WTC11 (cell line): ENCODE data around the gene OXSM. TPM values are rescaled to one million over a fixed set of nuclear protein-coding genes. Genes with fewer than 3 reads are reported as not detected.

Source experiments
- ATAC-seq: fragments of 200-7000 bp; cut with Tn5 transposase; 2 replicates; pipeline ENCODE4 v1.10.0; 2021; ENCODE audit warnings: mild to moderate bottlenecking, moderate library complexity
- CTCF ChIA-PET: fragments of 300-600 bp; sonication (Branson Sonifier 250); formaldehyde crosslinking; loops from one replicate; lab custom pipeline; 2021; ENCODE audit warnings: antibody characterized with exemption; lab: Charles Lee
- POLR2A ChIA-PET: fragments of 350-600 bp; sonication (Branson Sonifier 250); formaldehyde crosslinking; loops from one replicate; lab custom pipeline; 2021; ENCODE audit warnings: antibody characterized with exemption; lab: Charles Lee
- DNase-seq: peaks from one replicate; pipeline ENCODE4 v3.0.0; 2021; ENCODE audit warnings: low spot score
- H3K27ac Mint-ChIP-seq: 2 replicates; pipeline ENCODE4 v1.8.0; 2021; ENCODE audit warnings: mixed read lengths
- H3K27me3 Mint-ChIP-seq: 2 replicates; pipeline ENCODE4 v1.8.0; 2021; ENCODE audit warnings: low read depth, mild to moderate bottlenecking, moderate library complexity, mixed read lengths
- H3K36me3 Mint-ChIP-seq: 2 replicates; pipeline ENCODE4 v1.8.0; 2021; ENCODE audit warnings: mixed read lengths
- H3K4me1 Mint-ChIP-seq: 2 replicates; pipeline ENCODE4 v1.8.0; 2022; ENCODE audit warnings: mixed read lengths
- H3K4me3 Mint-ChIP-seq: 2 replicates; pipeline ENCODE4 v1.8.0; 2021; ENCODE audit warnings: mild to moderate bottlenecking, moderate library complexity, mixed read lengths
- H3K9me3 Mint-ChIP-seq: 2 replicates; pipeline ENCODE4 v1.8.0; 2021; ENCODE audit warnings: mixed read lengths
- ARID4B ChIP-seq: sonication (generic); formaldehyde crosslinking; IDR thresholded peaks from 2 replicates; pipeline ENCODE4 v1.8.0; 2023; ENCODE audit warnings: missing genetic modification reagents, mild to moderate bottlenecking, borderline replicate concordance
- ATF6 ChIP-seq: sonication (generic); formaldehyde crosslinking; IDR thresholded peaks from 2 replicates; pipeline ENCODE4 v1.8.1; 2023; ENCODE audit warnings: mild to moderate bottlenecking, missing genetic modification reagents
- CBFB ChIP-seq: sonication (generic); formaldehyde crosslinking; IDR thresholded peaks from 2 replicates; pipeline ENCODE4 v1.8.1; 2022; ENCODE audit warnings: mild to moderate bottlenecking, low read depth, missing genetic modification reagents
- E2F4 ChIP-seq: sonication (generic); formaldehyde crosslinking; IDR thresholded peaks from 2 replicates; pipeline ENCODE4 v1.8.1; 2022; ENCODE audit warnings: low read depth, mild to moderate bottlenecking, moderate library complexity, missing genetic modification reagents, borderline replicate concordance
- E2F5 ChIP-seq: sonication (generic); formaldehyde crosslinking; IDR thresholded peaks from 2 replicates; pipeline ENCODE4 v1.8.1; 2022; ENCODE audit warnings: mild to moderate bottlenecking, moderate library complexity, missing genetic modification reagents
- FOXK1 ChIP-seq: sonication (generic); formaldehyde crosslinking; IDR thresholded peaks from 2 replicates; pipeline ENCODE4 v1.8.0; 2022; ENCODE audit warnings: mild to moderate bottlenecking, moderate library complexity, missing genetic modification reagents
- HMGXB4 ChIP-seq: sonication (generic); formaldehyde crosslinking; IDR thresholded peaks from 2 replicates; pipeline ENCODE4 v1.8.1; 2023; ENCODE audit warnings: mild to moderate bottlenecking, moderate library complexity, missing genetic modification reagents
- IRF1 ChIP-seq: sonication (generic); formaldehyde crosslinking; IDR thresholded peaks from 2 replicates; pipeline ENCODE4 v1.8.0; 2023; ENCODE audit warnings: missing genetic modification reagents
- MYBL2 ChIP-seq: sonication (generic); formaldehyde crosslinking; IDR thresholded peaks from 2 replicates; pipeline ENCODE4 v1.8.1; 2023; ENCODE audit warnings: mild to moderate bottlenecking, moderate library complexity, missing genetic modification reagents
- NFYB ChIP-seq: sonication (generic); formaldehyde crosslinking; conservative IDR thresholded peaks from 2 replicates; pipeline ENCODE4 v1.8.0; 2022; ENCODE audit warnings: low read depth, missing genetic modification reagents
- NR3C1 ChIP-seq: sonication (generic); formaldehyde crosslinking; conservative IDR thresholded peaks from 2 replicates; pipeline ENCODE4 v1.8.1; 2023; ENCODE audit warnings: low read depth, mild to moderate bottlenecking, missing genetic modification reagents
- PRDM15 ChIP-seq: sonication (generic); formaldehyde crosslinking; IDR thresholded peaks from 2 replicates; pipeline ENCODE4 v1.8.0; 2022; ENCODE audit warnings: missing genetic modification reagents
- RELA ChIP-seq: sonication (generic); formaldehyde crosslinking; IDR thresholded peaks from 2 replicates; pipeline ENCODE4 v1.8.1; 2022; ENCODE audit warnings: missing genetic modification reagents, mild to moderate bottlenecking, borderline replicate concordance
- RORB ChIP-seq: fragments of 250-450 bp; sonication (Bioruptor Pico); IDR thresholded peaks from 2 replicates; pipeline ENCODE4 v1.9.0; 2021; ENCODE audit warnings: mild to moderate bottlenecking
- USF1 ChIP-seq: sonication (generic); formaldehyde crosslinking; IDR thresholded peaks from 2 replicates; pipeline ENCODE4 v1.8.0; 2022; ENCODE audit warnings: mild to moderate bottlenecking, missing genetic modification reagents
- ZNF138 ChIP-seq: sonication (generic); formaldehyde crosslinking; conservative IDR thresholded peaks from 2 replicates; pipeline ENCODE4 v1.8.1; 2022; ENCODE audit warnings: mild to moderate bottlenecking, moderate library complexity, missing genetic modification reagents
- total RNA-seq: library from RNA; stranded (reverse); gene quantifications from 3 replicates; pipeline ENCODE4 v1.2.3, GENCODE V29; 2021

OXSM gene
- total RNA-seq, 1 experiment from 2014 or later, result 2.7 TPM

GRCh38 chr3:25782938-25783660 lies 6.8 kb upstream of the OXSM start, which contains the start of gene NGLY1:
TSS of gene NGLY1 (minus strand) at chr3:25783443. CDS start at chr3:25783390, 53 bp downstream.
- H3K27ac Mint-ChIP-seq, result no peak within 1 kb of the TSS
- ATAC-seq (peak; percentile 88), DNase-seq (peak; percentile 81)
- POLR2A ChIA-PET, result interaction anchor here (0.6 to 2.0 kb wide), 11 partner anchors 9 to 1099 kb away, joined by 3 to 8 read pairs (median 4); no protein-coding TSS in a partner anchor
- peaks cover 3% of the 10 kb centered on the region for H3K36me3 Mint-ChIP-seq
- peaks cover 7% of the 10 kb centered on the region for H3K27me3 Mint-ChIP-seq
- H3K9me3 Mint-ChIP-seq, result no peaks in the 10 kb centered on the region
- TF ChIP-seq ZNF138, result no peak
- TF ChIP-seq NR3C1 (CRISPR knock-in tag), result no peak
- TF ChIP-seq NFYB (CRISPR knock-in tag), result no peak
- TF ChIP-seq RORB (CRISPR knock-in tag), result no peak
- TF ChIP-seq E2F4 (CRISPR knock-in tag), result no peak
- no peak for TF ChIP-seq CBFB
- TF ChIP-seq HMGXB4 (CRISPR knock-in tag), result peak; percentile 57; the same call in 1 of the 2 replicates
- TF ChIP-seq ARID4B, result 0 out of 2 replicates have a peak, but pooled peaks have one; percentile 30
- 0 out of 2 replicates have a peak, but pooled peaks have one; percentile 22 for TF ChIP-seq RELA (CRISPR knock-in tag)
- TF ChIP-seq FOXK1, result 0 out of 2 replicates have a peak, but pooled peaks have one; percentile 17
- TF ChIP-seq ATF6 (CRISPR knock-in tag), result no peak
- 0 out of 2 replicates have a peak, but pooled peaks have one; percentile 22 for TF ChIP-seq IRF1 (CRISPR knock-in tag)
- no peak for TF ChIP-seq PRDM15 (CRISPR knock-in tag)
- 0 out of 2 replicates have a peak, but pooled peaks have one; percentile 16 for TF ChIP-seq USF1 (CRISPR knock-in tag)
- TF ChIP-seq MYBL2, result 0 out of 2 replicates have a peak, but pooled peaks have one; percentile 22
- 0 out of 2 replicates have a peak, but pooled peaks have one; percentile 35 for TF ChIP-seq E2F5 (CRISPR knock-in tag)
- peak within 1 kb of the TSS; percentile 83 for H3K4me3 Mint-ChIP-seq
- H3K4me1 Mint-ChIP-seq, result peaks cover 44% of the 10 kb centered on the region
- CTCF ChIA-PET, result interaction anchor here (0.7 to 1.9 kb wide), 5 partner anchors 74 to 335 kb away, joined by 3 to 9 read pairs (median 6); no protein-coding TSS in a partner anchor
